Liver (tissue), 9 donors: ENCODE results near the gene C16orf74. TPM values are rescaled to one million over a fixed set of nuclear protein-coding genes. Genes with fewer than 3 reads are reported as not detected.

Experiments used
- DNase-seq: peaks from one replicate; pipeline ENCODE4 v3.0.0-alpha.2; 2017; ENCODE audit warnings: low spot score
- H3K27ac ChIP-seq, 2 donors: one replicate each; pipeline ENCODE4 v1.7.0; 2013; ENCODE audit warnings: inconsistent platforms in 2 of 2, low read length in 2 of 2, control low read depth in 1 of 2, low read depth in 1 of 2, mild to moderate bottlenecking in 1 of 2
- H3K27me3 ChIP-seq, 4 donors: one replicate each; pipeline versions ENCODE4 v1.6.1 to v1.7.0; 2013; ENCODE audit warnings: low read length in 3 of 4, inconsistent platforms in 1 of 4, mild to moderate bottlenecking in 1 of 4, moderate library complexity in 1 of 4; ENCODE audit not compliant: control insufficient read depth in 4 of 4, insufficient read depth in 4 of 4
- H3K36me3 ChIP-seq, 4 donors: one replicate each; pipeline versions ENCODE4 v1.6.1 to v1.7.0; 2013; ENCODE audit warnings: low read length in 3 of 4, mild to moderate bottlenecking in 3 of 4, low read depth in 1 of 4, moderate library complexity in 1 of 4; ENCODE audit not compliant: control insufficient read depth in 4 of 4, insufficient read depth in 3 of 4
- H3K4me1 ChIP-seq, 4 donors: one replicate each; pipeline versions ENCODE4 v1.6.1 to v1.7.0; 2013; ENCODE audit warnings: low read length in 3 of 4, mild to moderate bottlenecking in 3 of 4, moderate library complexity in 1 of 4; ENCODE audit not compliant: control insufficient read depth in 4 of 4, insufficient read depth in 4 of 4
- H3K4me3 ChIP-seq, 3 donors: one replicate each; pipeline versions ENCODE4 v1.6.1 to v1.7.0; 2013; ENCODE audit warnings: low read length in 3 of 3, control low read depth in 1 of 3, low read depth in 1 of 3, mild to moderate bottlenecking in 1 of 3
- H3K9ac ChIP-seq, 2 donors: one replicate each; pipeline ENCODE4 v1.7.0; 2013; ENCODE audit warnings: low read length in 2 of 2, mild to moderate bottlenecking in 2 of 2, moderate library complexity in 2 of 2, control low read depth in 1 of 2, low read depth in 1 of 2
- H3K9me3 ChIP-seq, 4 donors: one replicate each; pipeline versions ENCODE4 v1.6.1 to v1.7.0; 2013; ENCODE audit warnings: low read length in 3 of 4; ENCODE audit not compliant: control insufficient read depth in 4 of 4
- EGR1 ChIP-seq, 2 donors: IDR thresholded peaks; 2 replicates each; pipeline ENCODE4 v1.6.1; 2016 to 2018; ENCODE audit warnings: antibody characterized with exemption in 2 of 2, low read depth in 2 of 2
- FOXA1 ChIP-seq: IDR thresholded peaks from 2 replicates; pipeline ENCODE4 v1.6.1; 2016; ENCODE audit warnings: antibody characterized with exemption
- FOXA2 ChIP-seq: IDR thresholded peaks from 2 replicates; pipeline ENCODE4 v1.6.1; 2016; ENCODE audit warnings: antibody characterized with exemption
- GABPA ChIP-seq, 2 donors: IDR thresholded peaks in 1 of 2; conservative IDR thresholded peaks in 1 of 2; 2 replicates each; pipeline ENCODE4 v1.6.1; 2016; ENCODE audit warnings: antibody characterized with exemption in 2 of 2, mild to moderate bottlenecking in 1 of 2, moderate library complexity in 1 of 2
- HNF4A ChIP-seq, 2 donors: conservative IDR thresholded peaks; 2 replicates each; pipeline ENCODE4 v1.6.1; 2016; ENCODE audit warnings: antibody characterized with exemption in 2 of 2, mild to moderate bottlenecking in 2 of 2
- HNF4G ChIP-seq: IDR thresholded peaks from 2 replicates; pipeline ENCODE4 v1.6.1; 2016; ENCODE audit warnings: antibody characterized with exemption
- JUND ChIP-seq, 2 donors: IDR thresholded peaks; 2 replicates each; pipeline ENCODE4 v1.6.1; 2016; ENCODE audit warnings: antibody characterized with exemption in 2 of 2
- NR2F2 ChIP-seq: IDR thresholded peaks from 2 replicates; pipeline ENCODE4 v1.6.1; 2016; ENCODE audit warnings: antibody characterized with exemption
- RAD21 ChIP-seq, 2 donors: IDR thresholded peaks; 2 replicates each; pipeline ENCODE4 v1.6.1; 2016; ENCODE audit warnings: antibody characterized with exemption in 2 of 2, mild to moderate bottlenecking in 2 of 2
- RXRA ChIP-seq, 2 donors: IDR thresholded peaks; 2 replicates each; pipeline ENCODE4 v1.6.1; 2017 to 2018; ENCODE audit warnings: antibody characterized with exemption in 2 of 2, mild to moderate bottlenecking in 1 of 2
- SP1 ChIP-seq: IDR thresholded peaks from 2 replicates; pipeline ENCODE4 v1.6.1; 2018; ENCODE audit warnings: antibody characterized with exemption, mild to moderate bottlenecking
- TAF1 ChIP-seq: conservative IDR thresholded peaks from 2 replicates; pipeline ENCODE4 v1.6.1; 2016; ENCODE audit warnings: antibody characterized with exemption, mild to moderate bottlenecking
- YY1 ChIP-seq: IDR thresholded peaks from 2 replicates; pipeline ENCODE4 v1.6.1; 2016; ENCODE audit warnings: antibody characterized with exemption, mild to moderate bottlenecking
- WGBS: extraction: QIAGEN DNeasy Blood & Tissue Kit; methylation state at CpG from one replicate; pipeline ENCODE4 v1.1.7; 2013; 5-methylcytosine and 5-hydroxymethylcytosine counted together
- polyA plus RNA-seq, 2 donors: library from polyadenylated mRNA; stranded (reverse) in 1 of 2; unstranded in 1 of 2; fragments of 200-250 nt in 1 of 2; fragments of >200 nt in 1 of 2; fragmentation: Nextera tagmentation in 1 of 2; extraction: Ambion mirVana in 1 of 2; gene quantifications; one replicate each; pipeline versions ENCODE4 v1.2.1 to v1.2.3, GENCODE V29; 2013 to 2015
- total RNA-seq, 2 donors: library from RNA; depleted of rRNA; stranded (reverse); fragments of >200 nt; gene quantifications; one replicate each; pipeline ENCODE4 v1.2.3, GENCODE V29; 2014
- TF ChIP-seq, protein P1 (sequence below): IDR thresholded peaks from 2 replicates; pipeline ENCODE4 v1.6.1; 2016; ENCODE audit warnings: antibody characterized with exemption
- TF ChIP-seq, protein P2 (sequence below): IDR thresholded peaks from 2 replicates; pipeline ENCODE4 v1.6.1; 2016; ENCODE audit warnings: antibody characterized with exemption
- TF ChIP-seq, protein P3 (sequence below): IDR thresholded peaks from 2 replicates; pipeline ENCODE4 v1.6.1; 2016; ENCODE audit warnings: antibody characterized with exemption, mild to moderate bottlenecking
- TF ChIP-seq, protein P4 (sequence below): fragments of 150-350 bp; IDR thresholded peaks from 2 replicates; pipeline ENCODE4 v1.5.1; 2017; ENCODE audit warnings: improper control_type of control experiment, low read depth, low read length; ENCODE audit not compliant: missing input control
- donor health status: healthy.
- donor health status: healthy.
- donor health status: healthy.
- donor health status: healthy.
- donor health status: healthy.

The C16orf74 gene
- total and polyA plus RNA-seq, 4 donors: 0.37 to 0.75 (median 0.43) TPM

DNA sequence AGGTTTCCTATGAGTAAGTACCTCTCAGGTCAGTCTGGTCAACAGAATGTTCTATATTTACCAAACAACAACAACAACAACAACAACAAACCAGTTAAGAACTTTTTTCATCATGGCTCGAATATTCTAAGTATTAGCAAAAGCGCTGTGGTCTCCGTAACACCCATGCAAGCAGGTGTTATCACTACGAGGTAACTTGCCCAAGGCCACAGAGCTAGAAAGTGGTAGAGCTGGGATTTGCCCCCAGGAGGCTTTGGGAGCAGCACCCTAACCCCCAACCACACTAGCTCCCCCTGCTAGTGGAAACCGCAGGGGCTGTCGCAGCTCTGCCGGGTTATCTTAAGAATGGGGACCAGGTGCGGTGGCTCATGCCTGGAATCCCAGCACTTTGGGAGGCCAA, 23.9 kb upstream of the C16orf74 start:
- no peak overlapping the region for H3K27ac ChIP-seq
- WGBS: 97% methylated on average over 8 of the region's 8 CpGs
- no peak overlapping the region for H3K9ac ChIP-seq
- H3K9me3 ChIP-seq: no peaks in the 10 kb centered on the region
- peaks cover 6 to 24% (median 17%) of the 10 kb centered on the region in 4 donors for H3K36me3 ChIP-seq
- no peak for DNase-seq
- TF ChIP-seq, protein P1, sequence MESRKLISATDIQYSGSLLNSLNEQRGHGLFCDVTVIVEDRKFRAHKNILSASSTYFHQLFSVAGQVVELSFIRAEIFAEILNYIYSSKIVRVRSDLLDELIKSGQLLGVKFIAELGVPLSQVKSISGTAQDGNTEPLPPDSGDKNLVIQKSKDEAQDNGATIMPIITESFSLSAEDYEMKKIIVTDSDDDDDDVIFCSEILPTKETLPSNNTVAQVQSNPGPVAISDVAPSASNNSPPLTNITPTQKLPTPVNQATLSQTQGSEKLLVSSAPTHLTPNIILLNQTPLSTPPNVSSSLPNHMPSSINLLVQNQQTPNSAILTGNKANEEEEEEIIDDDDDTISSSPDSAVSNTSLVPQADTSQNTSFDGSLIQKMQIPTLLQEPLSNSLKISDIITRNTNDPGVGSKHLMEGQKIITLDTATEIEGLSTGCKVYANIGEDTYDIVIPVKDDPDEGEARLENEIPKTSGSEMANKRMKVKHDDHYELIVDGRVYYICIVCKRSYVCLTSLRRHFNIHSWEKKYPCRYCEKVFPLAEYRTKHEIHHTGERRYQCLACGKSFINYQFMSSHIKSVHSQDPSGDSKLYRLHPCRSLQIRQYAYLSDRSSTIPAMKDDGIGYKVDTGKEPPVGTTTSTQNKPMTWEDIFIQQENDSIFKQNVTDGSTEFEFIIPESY: no peak
- TF ChIP-seq NR2F2 (no peak), TAF1 (no peak), FOXA2 (no peak), GABPA (IDR thresholded peaks at IDR 0.05 in 1 of 2, conservative IDR thresholded peaks at IDR 0.05 in 1 of 2) (no peak), SP1 (no peak), JUND (IDR thresholded peaks at IDR 0.05) (no peak), EGR1 (IDR thresholded peaks at IDR 0.05; ENCODE audit: low read depth in 2 of 2) (no peak), HNF4G (no peak), RAD21 (IDR thresholded peaks at IDR 0.05) (no peak), HNF4A (conservative IDR thresholded peaks at IDR 0.05) (no peak), YY1 (no peak), RXRA (IDR thresholded peaks at IDR 0.05) (no peak), FOXA1 (no peak)
- TF ChIP-seq, protein P2, sequence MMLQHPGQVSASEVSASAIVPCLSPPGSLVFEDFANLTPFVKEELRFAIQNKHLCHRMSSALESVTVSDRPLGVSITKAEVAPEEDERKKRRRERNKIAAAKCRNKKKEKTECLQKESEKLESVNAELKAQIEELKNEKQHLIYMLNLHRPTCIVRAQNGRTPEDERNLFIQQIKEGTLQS: no peak
- TF ChIP-seq, protein P3, sequence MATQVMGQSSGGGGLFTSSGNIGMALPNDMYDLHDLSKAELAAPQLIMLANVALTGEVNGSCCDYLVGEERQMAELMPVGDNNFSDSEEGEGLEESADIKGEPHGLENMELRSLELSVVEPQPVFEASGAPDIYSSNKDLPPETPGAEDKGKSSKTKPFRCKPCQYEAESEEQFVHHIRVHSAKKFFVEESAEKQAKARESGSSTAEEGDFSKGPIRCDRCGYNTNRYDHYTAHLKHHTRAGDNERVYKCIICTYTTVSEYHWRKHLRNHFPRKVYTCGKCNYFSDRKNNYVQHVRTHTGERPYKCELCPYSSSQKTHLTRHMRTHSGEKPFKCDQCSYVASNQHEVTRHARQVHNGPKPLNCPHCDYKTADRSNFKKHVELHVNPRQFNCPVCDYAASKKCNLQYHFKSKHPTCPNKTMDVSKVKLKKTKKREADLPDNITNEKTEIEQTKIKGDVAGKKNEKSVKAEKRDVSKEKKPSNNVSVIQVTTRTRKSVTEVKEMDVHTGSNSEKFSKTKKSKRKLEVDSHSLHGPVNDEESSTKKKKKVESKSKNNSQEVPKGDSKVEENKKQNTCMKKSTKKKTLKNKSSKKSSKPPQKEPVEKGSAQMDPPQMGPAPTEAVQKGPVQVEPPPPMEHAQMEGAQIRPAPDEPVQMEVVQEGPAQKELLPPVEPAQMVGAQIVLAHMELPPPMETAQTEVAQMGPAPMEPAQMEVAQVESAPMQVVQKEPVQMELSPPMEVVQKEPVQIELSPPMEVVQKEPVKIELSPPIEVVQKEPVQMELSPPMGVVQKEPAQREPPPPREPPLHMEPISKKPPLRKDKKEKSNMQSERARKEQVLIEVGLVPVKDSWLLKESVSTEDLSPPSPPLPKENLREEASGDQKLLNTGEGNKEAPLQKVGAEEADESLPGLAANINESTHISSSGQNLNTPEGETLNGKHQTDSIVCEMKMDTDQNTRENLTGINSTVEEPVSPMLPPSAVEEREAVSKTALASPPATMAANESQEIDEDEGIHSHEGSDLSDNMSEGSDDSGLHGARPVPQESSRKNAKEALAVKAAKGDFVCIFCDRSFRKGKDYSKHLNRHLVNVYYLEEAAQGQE: no peak
- TF ChIP-seq, protein P4, sequence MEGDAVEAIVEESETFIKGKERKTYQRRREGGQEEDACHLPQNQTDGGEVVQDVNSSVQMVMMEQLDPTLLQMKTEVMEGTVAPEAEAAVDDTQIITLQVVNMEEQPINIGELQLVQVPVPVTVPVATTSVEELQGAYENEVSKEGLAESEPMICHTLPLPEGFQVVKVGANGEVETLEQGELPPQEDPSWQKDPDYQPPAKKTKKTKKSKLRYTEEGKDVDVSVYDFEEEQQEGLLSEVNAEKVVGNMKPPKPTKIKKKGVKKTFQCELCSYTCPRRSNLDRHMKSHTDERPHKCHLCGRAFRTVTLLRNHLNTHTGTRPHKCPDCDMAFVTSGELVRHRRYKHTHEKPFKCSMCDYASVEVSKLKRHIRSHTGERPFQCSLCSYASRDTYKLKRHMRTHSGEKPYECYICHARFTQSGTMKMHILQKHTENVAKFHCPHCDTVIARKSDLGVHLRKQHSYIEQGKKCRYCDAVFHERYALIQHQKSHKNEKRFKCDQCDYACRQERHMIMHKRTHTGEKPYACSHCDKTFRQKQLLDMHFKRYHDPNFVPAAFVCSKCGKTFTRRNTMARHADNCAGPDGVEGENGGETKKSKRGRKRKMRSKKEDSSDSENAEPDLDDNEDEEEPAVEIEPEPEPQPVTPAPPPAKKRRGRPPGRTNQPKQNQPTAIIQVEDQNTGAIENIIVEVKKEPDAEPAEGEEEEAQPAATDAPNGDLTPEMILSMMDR: no peak
- H3K4me1 ChIP-seq: no peaks in the 10 kb centered on the region
- no peak overlapping the region for H3K4me3 ChIP-seq
- no peaks in the 10 kb centered on the region for H3K27me3 ChIP-seq

DNA sequence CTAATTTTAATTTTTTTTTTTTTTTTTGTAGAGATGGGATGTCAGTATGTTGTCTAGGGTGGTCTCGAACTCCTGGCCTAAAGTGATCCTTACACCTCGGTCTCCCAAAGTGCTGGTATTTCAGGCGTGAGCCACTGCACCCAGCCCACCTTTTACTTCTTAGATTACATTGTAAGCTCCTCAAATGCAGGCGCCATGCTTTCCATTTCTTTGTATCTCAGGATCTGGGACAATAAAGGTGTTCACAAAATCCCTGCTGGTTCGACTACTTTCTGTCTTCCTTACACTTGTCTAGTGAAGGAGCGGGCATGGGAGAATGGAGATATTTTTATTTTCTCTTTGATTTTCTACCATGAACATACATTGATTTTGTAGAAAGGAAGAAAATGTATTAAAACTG, 23.2 kb upstream of the C16orf74 start:
- Histone ChIP-seq H3K9me3 (no peaks in the 10 kb centered on the region), H3K4me1 (no peaks in the 10 kb centered on the region), H3K9ac (no peak overlapping the region), H3K27ac (no peak overlapping the region), H3K4me3 (no peak overlapping the region), H3K36me3 (peaks cover 3 to 17% (median 12%) of the 10 kb centered on the region in 4 donors), H3K27me3 (no peaks in the 10 kb centered on the region)
- TF ChIP-seq GABPA (IDR thresholded peaks at IDR 0.05 in 1 of 2, conservative IDR thresholded peaks at IDR 0.05 in 1 of 2) (no peak), TAF1 (no peak), NR2F2 (no peak), FOXA1 (no peak), FOXA2 (no peak), SP1 (no peak)
- TF ChIP-seq, protein P3: no peak
- 81% methylated on average over 6 of the region's 6 CpGs for WGBS
- DNase-seq: no peak
